HG03354 (cell line): Measurements from ENCODE around the gene KCNK13.
"Not testable (repeated sequence)": the region's sequence is repeated elsewhere in the genome, so short reads cannot be mapped to it uniquely, and the experiment has no call there.

Experiments
- ATAC-seq: cut with Tn5 transposase; IDR thresholded peaks from one replicate; pipeline ENCODE4 v1.9.1; 2021; ENCODE audit warnings: mild to moderate bottlenecking; ENCODE audit not compliant: unreplicated experiment, poor library complexity, severe bottlenecking

The KCNK13 gene

GRCh38 chr14:90061685-90062126 is at the start of gene KCNK13:
Gene KCNK13, plus strand, starts transcription at chr14:90061994. Its CDS starts 212 bp downstream, at chr14:90062206.
- ATAC-seq = no peak

GRCh38 chr14:90017371-90017770 is 44.4 kb upstream of the KCNK13 start:
- no peak for ATAC-seq

GRCh38 chr14:90019824-90020523 is 41.8 kb upstream of the KCNK13 start:
- ATAC-seq = no peak

- ATAC-seq = no peak
Measured at GRCh38 chr14:90023176-90023896, 38.5 kb upstream of the KCNK13 start.

- ATAC-seq = no peak
Measured at GRCh38 chr14:90024910-90025309, 36.9 kb upstream of the KCNK13 start.

- ATAC-seq = not testable (repeated sequence)
Measured at GRCh38 chr14:90026608-90027007, 35.2 kb upstream of the KCNK13 start.

- ATAC-seq = no peak
Measured at GRCh38 chr14:90027842-90028241, 34.0 kb upstream of the KCNK13 start.

GRCh38 chr14:90034156-90034555 is 27.6 kb upstream of the KCNK13 start:
- no peak for ATAC-seq

- no peak for ATAC-seq
Measured at GRCh38 chr14:90034835-90035525, 26.8 kb upstream of the KCNK13 start.

GRCh38 chr14:90039253-90040010 is 22.4 kb upstream of the KCNK13 start:
- no peak for ATAC-seq

GRCh38 chr14:90040411-90040810 is 21.4 kb upstream of the KCNK13 start:
- no peak for ATAC-seq

- no peak for ATAC-seq
Measured at GRCh38 chr14:90042496-90043252, 19.1 kb upstream of the KCNK13 start.

- ATAC-seq = no peak
Measured at GRCh38 chr14:90045616-90046015, 16.2 kb upstream of the KCNK13 start.

- no peak for ATAC-seq
Measured at GRCh38 chr14:90049390-90049789, 12.4 kb upstream of the KCNK13 start.

- no peak for ATAC-seq
Measured at GRCh38 chr14:90050271-90050670, 11.5 kb upstream of the KCNK13 start.

- ATAC-seq = no peak
Measured at GRCh38 chr14:90053044-90053443, 8.8 kb upstream of the KCNK13 start.

GRCh38 chr14:90054803-90055202 is 7.0 kb upstream of the KCNK13 start:
- ATAC-seq = no peak

GRCh38 chr14:90056826-90057225 is 5.0 kb upstream of the KCNK13 start:
- no peak for ATAC-seq

- ATAC-seq = no peak
Measured at GRCh38 chr14:90058876-90059458, 2.8 kb upstream of the KCNK13 start.
